Measurements from ENCODE around the gene FOXQ1. TPM values are rescaled to one million over a fixed set of nuclear protein-coding genes. Genes with fewer than 3 reads are reported as not detected.
A peak's percentile ranks its signal among the peaks of the same experiment; 100 is the strongest.

Gene FOXQ1
- total and polyA plus RNA-seq, 2 of the 13 experiments (the other 11 are each of a cell fraction or from before 2014, with no cell fraction given): 35.2 to 39.8 TPM

GRCh38 chr6:1315560-1316386, 3.9 kb downstream of the FOXQ1 start (continued):
- TF ChIP-seq ZNF777 (CRISPR knock-in tag; IDR thresholded peaks at IDR 0.05): peak; percentile 6; the same call in 1 of the 2 replicates
- no peak for TF ChIP-seq RFX3 (CRISPR knock-in tag; IDR thresholded peaks at IDR 0.05)
- no peak for TF ChIP-seq SYNCRIP (IDR thresholded peaks at IDR 0.05; ENCODE audit: insufficient read depth, low read depth, low read length)
- peak; percentile 57; the same call in 1 of the 2 replicates for TF ChIP-seq DRAP1 (CRISPR knock-in tag; IDR thresholded peaks at IDR 0.05)
- 0 out of 2 replicates have a peak, but pooled peaks have one; percentile 18 for TF ChIP-seq ZNF614 (CRISPR knock-in tag; IDR thresholded peaks at IDR 0.05; ENCODE audit: borderline replicate concordance)
- TF ChIP-seq GTF3A (CRISPR knock-in tag; conservative IDR thresholded peaks at IDR 0.05): no peak
- TF ChIP-seq FUBP1 (CRISPR knock-in tag; IDR thresholded peaks at IDR 0.05; ENCODE audit: borderline replicate concordance): no peak; the same call in 1 of the 2 replicates
- TF ChIP-seq ISL2 (CRISPR knock-in tag; IDR thresholded peaks at IDR 0.05): peak; percentile 17
- 0 out of 2 replicates have a peak, but pooled peaks have one; percentile 9 for TF ChIP-seq GATAD2A (CRISPR knock-in tag; IDR thresholded peaks at IDR 0.05)
- peak; percentile 55; the same call in 1 of the 2 replicates for TF ChIP-seq ARNT2 (CRISPR knock-in tag; IDR thresholded peaks at IDR 0.05; ENCODE audit: low read depth)
- peak; percentile 52; the same call in 1 of the 2 replicates for TF ChIP-seq ZNF574 (CRISPR knock-in tag; IDR thresholded peaks at IDR 0.05)
- TF ChIP-seq THAP7 (CRISPR knock-in tag; IDR thresholded peaks at IDR 0.05): peak; percentile 69; the same call in 1 of the 2 replicates
- TF ChIP-seq PITX1 (CRISPR knock-in tag; IDR thresholded peaks at IDR 0.05): no peak
- peak; percentile 24; the same call in 1 of the 2 replicates for TF ChIP-seq ETV5 (CRISPR knock-in tag; IDR thresholded peaks at IDR 0.05; ENCODE audit: borderline replicate concordance)
- TF ChIP-seq DZIP1 (CRISPR knock-in tag; IDR thresholded peaks at IDR 0.05): no peak
- no peak for TF ChIP-seq FOXO4 (CRISPR knock-in tag; conservative IDR thresholded peaks at IDR 0.05)
- peak; percentile 25; the same call in 1 of the 2 replicates for TF ChIP-seq KDM2A (CRISPR knock-in tag; IDR thresholded peaks at IDR 0.05; ENCODE audit: borderline replicate concordance, low read depth)
- TF ChIP-seq ZNF709 (CRISPR knock-in tag; IDR thresholded peaks at IDR 0.05): no peak
